Hypothalamus (tissue), 51 donors: ENCODE measurements around the gene IPO8.
"Not testable (repeated sequence)": the region's sequence is repeated elsewhere in the genome, so short reads cannot be mapped to it uniquely, and the experiment has no call there.

Experiments used
- DNase-seq, 51 donors: peaks; one replicate each; lab custom pipeline; 2025; lab: John Stamatoyannopoulos, UW

Gene IPO8

GRCh38 chr12:30691122-30691879, 4.4 kb downstream of the IPO8 start:
- no peak for DNase-seq

- DNase-seq: no peak
Observed at GRCh38 chr12:30687265-30687986, 8.2 kb downstream of the IPO8 start.

GRCh38 chr12:30679241-30679640, 16.4 kb downstream of the IPO8 start:
- no peak for DNase-seq

- no peak for DNase-seq
Observed at GRCh38 chr12:30678221-30678620, 17.4 kb downstream of the IPO8 start.

- no peak for DNase-seq
Observed at GRCh38 chr12:30661210-30661609, 34.5 kb downstream of the IPO8 start.

GRCh38 chr12:30652034-30652696, 43.5 kb downstream of the IPO8 start:
- DNase-seq: no peak

GRCh38 chr12:30646821-30647220, 48.8 kb downstream of the IPO8 start:
- no peak for DNase-seq

GRCh38 chr12:30643366-30643765, 52.3 kb downstream of the IPO8 start:
- no peak for DNase-seq

- DNase-seq: no peak
Observed at GRCh38 chr12:30640392-30640791, 55.3 kb downstream of the IPO8 start.

GRCh38 chr12:30635385-30635784, 60.3 kb downstream of the IPO8 start:
- no peak for DNase-seq

- DNase-seq: no peak
Observed at GRCh38 chr12:30631740-30632139, 63.9 kb downstream of the IPO8 start.

GRCh38 chr12:30630979-30631285, 64.7 kb downstream of the IPO8 start:
- no peak for DNase-seq

- DNase-seq: no peak
Observed at GRCh38 chr12:30630076-30630978, 65.3 kb downstream of the IPO8 start.

- DNase-seq: no peak
Observed at GRCh38 chr12:30626847-30627246, 68.8 kb downstream of the IPO8 start.

- DNase-seq: no peak
Observed at GRCh38 chr12:30624009-30624408, 71.7 kb downstream of the IPO8 start.

- DNase-seq: no peak
Observed at GRCh38 chr12:30622509-30622908, 73.2 kb downstream of the IPO8 start.

- not testable (repeated sequence) for DNase-seq
Observed at GRCh38 chr12:30621663-30622241, 73.9 kb downstream of the IPO8 start.

GRCh38 chr12:30617346-30618016, 78.2 kb downstream of the IPO8 start:
- DNase-seq: no peak

GRCh38 chr12:30614031-30614430, 81.6 kb downstream of the IPO8 start:
- DNase-seq: no peak
